Islet of Langerhans (tissue), 1 donor: ENCODE results near the gene ATG7.
"Not testable (repeated sequence)": the region's sequence is repeated elsewhere in the genome, so short reads cannot be mapped to it uniquely, and the experiment has no call there.

Experiments used
- FAIRE-seq: peaks from one replicate; lab custom pipeline; 2011; peaks lifted over from hg19 to GRCh38; lab: Jason Lieb, UNC

The ATG7 gene

GRCh38 chr3:11570789-11571495 lies 298.7 kb downstream of the ATG7 start:
- FAIRE-seq = no peak

- not testable (repeated sequence) for FAIRE-seq
Measured at GRCh38 chr3:11572660-11573059, 300.5 kb downstream of the ATG7 start.

GRCh38 chr3:11574981-11575669 lies 302.9 kb downstream of the ATG7 start:
- no peak for FAIRE-seq

GRCh38 chr3:11575677-11576076 lies 303.5 kb downstream of the ATG7 start:
- FAIRE-seq = no peak

- FAIRE-seq = no peak
Measured at GRCh38 chr3:11576453-11576852, 304.3 kb downstream of the ATG7 start.

GRCh38 chr3:11578169-11578568 lies 306.0 kb downstream of the ATG7 start:
- FAIRE-seq = no peak

GRCh38 chr3:11580645-11581044 lies 308.4 kb downstream of the ATG7 start:
- FAIRE-seq = no peak

- FAIRE-seq = no peak
Measured at GRCh38 chr3:11581237-11582190, 309.3 kb downstream of the ATG7 start.

- FAIRE-seq = no peak
Measured at GRCh38 chr3:11582191-11582968, 310.2 kb downstream of the ATG7 start.

- no peak for FAIRE-seq
Measured at GRCh38 chr3:11583235-11583634, 311.0 kb downstream of the ATG7 start.

- no peak for FAIRE-seq
Measured at GRCh38 chr3:11583638-11584046, 311.4 kb downstream of the ATG7 start.

GRCh38 chr3:11584570-11584969 lies 312.4 kb downstream of the ATG7 start:
- FAIRE-seq = no peak

- FAIRE-seq = no peak
Measured at GRCh38 chr3:11587766-11588165, 315.6 kb downstream of the ATG7 start.

- FAIRE-seq = no peak
Measured at GRCh38 chr3:11588338-11588737, 316.1 kb downstream of the ATG7 start.

- no peak for FAIRE-seq
Measured at GRCh38 chr3:11588755-11589154, 316.6 kb downstream of the ATG7 start.

GRCh38 chr3:11589706-11590105 lies 317.5 kb downstream of the ATG7 start:
- no peak for FAIRE-seq

- no peak for FAIRE-seq
Measured at GRCh38 chr3:11591002-11591355, 318.8 kb downstream of the ATG7 start.

GRCh38 chr3:11591391-11592282 lies 319.4 kb downstream of the ATG7 start:
- FAIRE-seq = no peak

GRCh38 chr3:11592445-11593298 lies 320.5 kb downstream of the ATG7 start:
- no peak for FAIRE-seq
